Astrocyte (in vitro differentiated cells and primary cell): ENCODE measurements around the gene VPS13D. TPM values are rescaled to one million over a fixed set of nuclear protein-coding genes. Genes with fewer than 3 reads are reported as not detected.

Source experiments
- DNase-seq: peaks from one replicate; pipeline ENCODE4 v3.0.0-alpha.2; 2010; ENCODE audit warnings: low read depth
- FAIRE-seq: peaks from 2 replicates; lab custom pipeline; 2011; peaks lifted over from hg19 to GRCh38; lab: Jason Lieb, UNC
- H2AFZ ChIP-seq: 2 replicates; pipeline ENCODE4 v1.6.0; 2012; ENCODE audit warnings: low read depth, low read length, inconsistent platforms
- H3K27ac ChIP-seq: 2 replicates; pipeline ENCODE4 v1.5.1; 2011; ENCODE audit warnings: low read depth, low read length, inconsistent platforms
- H3K27me3 ChIP-seq: 2 replicates; pipeline ENCODE4 v1.6.0; 2011; ENCODE audit warnings: low read length, inconsistent platforms; ENCODE audit not compliant: insufficient read depth
- H3K36me3 ChIP-seq: 2 replicates; pipeline ENCODE4 v1.5.1; 2011; ENCODE audit warnings: low read length, inconsistent platforms; ENCODE audit not compliant: insufficient read depth
- H3K4me1 ChIP-seq: 2 replicates; pipeline ENCODE4 v1.5.1; 2011; ENCODE audit warnings: low read length, inconsistent platforms; ENCODE audit not compliant: insufficient read depth
- H3K4me2 ChIP-seq: 2 replicates; pipeline ENCODE4 v1.6.0; 2012; ENCODE audit warnings: low read length, inconsistent platforms
- H3K4me3 ChIP-seq: 2 replicates; pipeline ENCODE4 v1.5.1; 2011; ENCODE audit warnings: low read depth, mild to moderate bottlenecking, low read length, inconsistent platforms; ENCODE audit not compliant: insufficient read depth
- H3K79me2 ChIP-seq: 2 replicates; pipeline ENCODE4 v1.6.0; 2012; ENCODE audit warnings: mild to moderate bottlenecking, low read length, inconsistent platforms; ENCODE audit not compliant: insufficient read depth
- H3K9ac ChIP-seq: 2 replicates; pipeline ENCODE4 v1.6.0; 2012; ENCODE audit warnings: mild to moderate bottlenecking, low read length, inconsistent platforms
- H3K9me3 ChIP-seq: 2 replicates; pipeline ENCODE4 v1.5.1; 2012; ENCODE audit warnings: low read depth, mild to moderate bottlenecking, low read length, inconsistent platforms; ENCODE audit not compliant: insufficient read depth
- H4K20me1 ChIP-seq: 2 replicates; pipeline ENCODE4 v1.6.0; 2012; ENCODE audit warnings: low read length, inconsistent platforms; ENCODE audit not compliant: insufficient read depth
- H3K27ac Mint-ChIP-seq: one replicate; pipeline ENCODE4 v1.8.0; 2021; ENCODE audit warnings: mild to moderate bottlenecking, mixed read lengths; ENCODE audit not compliant: unreplicated experiment
- H3K27me3 Mint-ChIP-seq: one replicate; pipeline ENCODE4 v1.8.0; 2021; ENCODE audit warnings: low read depth, mixed read lengths; ENCODE audit not compliant: unreplicated experiment
- H3K36me3 Mint-ChIP-seq: one replicate; pipeline ENCODE4 v1.8.0; 2021; ENCODE audit warnings: low read depth, mixed read lengths; ENCODE audit not compliant: unreplicated experiment
- H3K4me1 Mint-ChIP-seq: one replicate; pipeline ENCODE4 v1.8.0; 2021; ENCODE audit warnings: low read depth, mixed read lengths; ENCODE audit not compliant: unreplicated experiment
- H3K4me3 Mint-ChIP-seq: one replicate; pipeline ENCODE4 v1.8.0; 2021; ENCODE audit warnings: mild to moderate bottlenecking, moderate library complexity, mixed read lengths; ENCODE audit not compliant: unreplicated experiment
- H3K9me3 Mint-ChIP-seq: one replicate; pipeline ENCODE4 v1.8.0; 2021; ENCODE audit warnings: mild to moderate bottlenecking, mixed read lengths; ENCODE audit not compliant: unreplicated experiment
- CTCF ChIP-seq: IDR thresholded peaks from 2 replicates; pipeline ENCODE4 v1.5.1; 2011; ENCODE audit warnings: low read depth, mild to moderate bottlenecking, inconsistent platforms, low read length, moderate library complexity; ENCODE audit not compliant: insufficient read depth
- EZH2 ChIP-seq: IDR thresholded peaks from 2 replicates; pipeline ENCODE4 v1.6.1; 2012; ENCODE audit warnings: mild to moderate bottlenecking, low read length, inconsistent platforms; ENCODE audit not compliant: insufficient read depth
- total RNA-seq: library from RNA; stranded (reverse); gene quantifications from 2 replicates; pipeline ENCODE4 v1.2.1, GENCODE V29; 2021

The VPS13D gene
- total RNA-seq, 1 donor from 2014 or later = 25.9 TPM

GRCh38 chr1:12245116-12245515, 15.3 kb downstream of the VPS13D start:
- Histone ChIP-seq H3K9me3 (no peaks in the 10 kb centered on the region), H3K27ac (no peak overlapping the region), H3K27me3 (no peaks in the 10 kb centered on the region), H4K20me1 (no peaks in the 10 kb centered on the region), H2AFZ (no peak overlapping the region), H3K9ac (no peak overlapping the region), H3K4me2 (no peak overlapping the region), H3K4me1 (no peaks in the 10 kb centered on the region), H3K36me3 (peaks cover 39% of the 10 kb centered on the region), H3K4me3 (no peak overlapping the region), H3K79me2 (no peaks in the 10 kb centered on the region)
- no peak for FAIRE-seq
- no peak for DNase-seq
- no peaks in the 10 kb centered on the region for H3K9me3 Mint-ChIP-seq
- TF ChIP-seq EZH2 (no peak), CTCF (no peak)
- H3K4me3 Mint-ChIP-seq = no peak overlapping the region
- H3K27me3 Mint-ChIP-seq = no peaks in the 10 kb centered on the region
- H3K36me3 Mint-ChIP-seq = peaks cover 12% of the 10 kb centered on the region
- H3K4me1 Mint-ChIP-seq = peaks cover 5% of the 10 kb centered on the region
- no peak overlapping the region for H3K27ac Mint-ChIP-seq

- Histone ChIP-seq H3K79me2 (no peaks in the 10 kb centered on the region), H3K27ac (no peak overlapping the region), H3K27me3 (no peaks in the 10 kb centered on the region), H3K4me1 (no peaks in the 10 kb centered on the region), H3K9me3 (no peaks in the 10 kb centered on the region), H3K4me3 (no peak overlapping the region), H2AFZ (no peak overlapping the region), H3K36me3 (peaks cover 44% of the 10 kb centered on the region), H4K20me1 (no peaks in the 10 kb centered on the region), H3K9ac (no peak overlapping the region), H3K4me2 (no peak overlapping the region)
- H3K4me3 Mint-ChIP-seq = no peak overlapping the region
- TF ChIP-seq EZH2 = no peak
- TF ChIP-seq CTCF = no peak
- H3K27me3 Mint-ChIP-seq = no peaks in the 10 kb centered on the region
- peaks cover 5% of the 10 kb centered on the region for H3K4me1 Mint-ChIP-seq
- DNase-seq (no peak), FAIRE-seq (no peak)
- H3K9me3 Mint-ChIP-seq = no peaks in the 10 kb centered on the region
- peaks cover 13% of the 10 kb centered on the region for H3K36me3 Mint-ChIP-seq
- no peak overlapping the region for H3K27ac Mint-ChIP-seq
Measured at GRCh38 chr1:12245733-12246132, 15.9 kb downstream of the VPS13D start.

GRCh38 chr1:12246584-12246983, 16.8 kb downstream of the VPS13D start:
- no peak for FAIRE-seq
- Histone ChIP-seq H3K79me2 (no peaks in the 10 kb centered on the region), H3K4me3 (no peak overlapping the region), H3K4me1 (no peaks in the 10 kb centered on the region), H2AFZ (no peak overlapping the region), H4K20me1 (no peaks in the 10 kb centered on the region), H3K4me2 (no peak overlapping the region), H3K9me3 (no peaks in the 10 kb centered on the region), H3K9ac (no peak overlapping the region), H3K27me3 (no peaks in the 10 kb centered on the region), H3K27ac (no peak overlapping the region), H3K36me3 (peaks cover 44% of the 10 kb centered on the region)
- no peak for TF ChIP-seq EZH2
- H3K36me3 Mint-ChIP-seq = peaks cover 16% of the 10 kb centered on the region
- no peak for DNase-seq
- H3K4me3 Mint-ChIP-seq = no peak overlapping the region
- H3K4me1 Mint-ChIP-seq = peaks cover 10% of the 10 kb centered on the region
- H3K9me3 Mint-ChIP-seq = no peaks in the 10 kb centered on the region
- no peak overlapping the region for H3K27ac Mint-ChIP-seq
- H3K27me3 Mint-ChIP-seq = no peaks in the 10 kb centered on the region
